WTC11 (cell line): ENCODE results near the gene CXCL14. TPM values are rescaled to one million over a fixed set of nuclear protein-coding genes. Genes with fewer than 3 reads are reported as not detected.
A peak's percentile ranks its signal among the peaks of the same experiment; 100 is the strongest.

Experiments used
- ATAC-seq: fragments of 200-7000 bp; cut with Tn5 transposase; 2 replicates; pipeline ENCODE4 v1.10.0; 2021; ENCODE audit warnings: mild to moderate bottlenecking, moderate library complexity
- CTCF ChIA-PET: fragments of 300-600 bp; sonication (Branson Sonifier 250); formaldehyde crosslinking; loops from one replicate; lab custom pipeline; 2021; ENCODE audit warnings: antibody characterized with exemption; lab: Charles Lee
- POLR2A ChIA-PET: fragments of 350-600 bp; sonication (Branson Sonifier 250); formaldehyde crosslinking; loops from one replicate; lab custom pipeline; 2021; ENCODE audit warnings: antibody characterized with exemption; lab: Charles Lee
- DNase-seq: peaks from one replicate; pipeline ENCODE4 v3.0.0; 2021; ENCODE audit warnings: low spot score
- H3K27ac Mint-ChIP-seq: 2 replicates; pipeline ENCODE4 v1.8.0; 2021; ENCODE audit warnings: mixed read lengths
- H3K27me3 Mint-ChIP-seq: 2 replicates; pipeline ENCODE4 v1.8.0; 2021; ENCODE audit warnings: low read depth, mild to moderate bottlenecking, moderate library complexity, mixed read lengths
- H3K36me3 Mint-ChIP-seq: 2 replicates; pipeline ENCODE4 v1.8.0; 2021; ENCODE audit warnings: mixed read lengths
- H3K4me1 Mint-ChIP-seq: 2 replicates; pipeline ENCODE4 v1.8.0; 2022; ENCODE audit warnings: mixed read lengths
- H3K4me3 Mint-ChIP-seq: 2 replicates; pipeline ENCODE4 v1.8.0; 2021; ENCODE audit warnings: mild to moderate bottlenecking, moderate library complexity, mixed read lengths
- H3K9me3 Mint-ChIP-seq: 2 replicates; pipeline ENCODE4 v1.8.0; 2021; ENCODE audit warnings: mixed read lengths
- CREM ChIP-seq: sonication (generic); formaldehyde crosslinking; IDR thresholded peaks from 2 replicates; pipeline ENCODE4 v1.8.1; 2022; ENCODE audit warnings: mild to moderate bottlenecking, missing genetic modification reagents, moderate library complexity
- ESRRA ChIP-seq: sonication (generic); formaldehyde crosslinking; IDR thresholded peaks from 2 replicates; pipeline ENCODE4 v1.8.1; 2022; ENCODE audit warnings: mild to moderate bottlenecking, missing genetic modification reagents, borderline replicate concordance
- FOXJ3 ChIP-seq: sonication (generic); formaldehyde crosslinking; IDR thresholded peaks from 2 replicates; pipeline ENCODE4 v1.9.0; 2021; ENCODE audit warnings: missing genetic modification reagents, mild to moderate bottlenecking, borderline replicate concordance
- GTF2I ChIP-seq: fragments of 250-450 bp; sonication (Bioruptor Pico); conservative IDR thresholded peaks from 2 replicates; pipeline ENCODE4 v1.4.0; 2021; ENCODE audit warnings: mild to moderate bottlenecking
- IRF2 ChIP-seq: sonication (generic); formaldehyde crosslinking; IDR thresholded peaks from 2 replicates; pipeline ENCODE4 v1.8.0; 2022; ENCODE audit warnings: low read depth, missing genetic modification reagents, borderline replicate concordance
- MXD4 ChIP-seq: fragments of 250-450 bp; sonication (Bioruptor Pico); IDR thresholded peaks from 2 replicates; pipeline ENCODE4 v1.8.0; 2021; ENCODE audit warnings: mild to moderate bottlenecking, moderate library complexity, borderline replicate concordance
- NFATC4 ChIP-seq: fragments of 250-450 bp; sonication (Bioruptor Pico); IDR thresholded peaks from 2 replicates; pipeline ENCODE4 v1.9.0; 2021; ENCODE audit warnings: mild to moderate bottlenecking
- NFE2L1 ChIP-seq: sonication (generic); formaldehyde crosslinking; IDR thresholded peaks from 2 replicates; pipeline ENCODE4 v1.8.1; 2023; ENCODE audit warnings: missing genetic modification reagents
- NR2C2 ChIP-seq: sonication (generic); formaldehyde crosslinking; IDR thresholded peaks from 2 replicates; pipeline ENCODE4 v1.8.0; 2022; ENCODE audit warnings: mild to moderate bottlenecking, missing genetic modification reagents
- OVOL2 ChIP-seq: fragments of 250-450 bp; sonication (Bioruptor Pico); IDR thresholded peaks from 2 replicates; pipeline ENCODE4 v1.9.0; 2021; ENCODE audit warnings: mild to moderate bottlenecking, borderline replicate concordance
- SMAD4 ChIP-seq: sonication (generic); formaldehyde crosslinking; IDR thresholded peaks from 2 replicates; pipeline ENCODE4 v1.8.0; 2022; ENCODE audit warnings: mild to moderate bottlenecking, missing genetic modification reagents
- TCF7 ChIP-seq: sonication (generic); formaldehyde crosslinking; IDR thresholded peaks from 2 replicates; pipeline ENCODE4 v1.8.0; 2022; ENCODE audit warnings: mild to moderate bottlenecking, low read depth, missing genetic modification reagents, moderate library complexity
- TEAD1 ChIP-seq: sonication (generic); formaldehyde crosslinking; IDR thresholded peaks from 2 replicates; pipeline ENCODE4 v1.8.0; 2022; ENCODE audit warnings: mild to moderate bottlenecking, missing genetic modification reagents
- ZBTB21 ChIP-seq: sonication (generic); formaldehyde crosslinking; IDR thresholded peaks from 2 replicates; pipeline ENCODE4 v1.8.1; 2023; ENCODE audit warnings: mild to moderate bottlenecking, missing genetic modification reagents, borderline replicate concordance
- ZNF416 ChIP-seq: fragments of 250-450 bp; sonication (Bioruptor Pico); IDR thresholded peaks from 2 replicates; pipeline ENCODE4 v1.9.0; 2021; ENCODE audit warnings: mild to moderate bottlenecking, inconsistent platforms
- ZNF423 ChIP-seq: fragments of 250-450 bp; sonication (Bioruptor Pico); IDR thresholded peaks from 2 replicates; pipeline ENCODE4 v2.1.2; 2022; ENCODE audit warnings: mild to moderate bottlenecking, moderate library complexity
- total RNA-seq: library from RNA; stranded (reverse); gene quantifications from 3 replicates; pipeline ENCODE4 v1.2.3, GENCODE V29; 2021
- TF ChIP-seq, protein P1 (sequence below): sonication (generic); formaldehyde crosslinking; IDR thresholded peaks from 2 replicates; pipeline ENCODE4 v1.8.0; 2022; ENCODE audit warnings: mild to moderate bottlenecking, missing genetic modification reagents
- TF ChIP-seq, protein P2 (sequence below): sonication (generic); formaldehyde crosslinking; IDR thresholded peaks from 2 replicates; pipeline ENCODE4 v1.8.1; 2023; ENCODE audit warnings: mild to moderate bottlenecking, missing genetic modification reagents
- TF ChIP-seq, protein P3 (sequence below): fragments of 200-600 bp; IDR thresholded peaks from 2 replicates; pipeline ENCODE4 v1.8.0; 2022; ENCODE audit warnings: antibody characterized with exemption
- TF ChIP-seq, protein P4 (sequence below): sonication (generic); formaldehyde crosslinking; IDR thresholded peaks from 2 replicates; pipeline ENCODE4 v1.8.0; 2022; ENCODE audit warnings: mild to moderate bottlenecking, missing genetic modification reagents
- TF ChIP-seq, protein P5 (sequence below): sonication (generic); formaldehyde crosslinking; conservative IDR thresholded peaks from 2 replicates; pipeline ENCODE4 v1.8.1; 2022; ENCODE audit warnings: mild to moderate bottlenecking, missing genetic modification reagents
- TF ChIP-seq, protein P6 (sequence below): sonication (generic); formaldehyde crosslinking; IDR thresholded peaks from 2 replicates; pipeline ENCODE4 v1.8.0; 2022; ENCODE audit warnings: mild to moderate bottlenecking, missing genetic modification reagents
- TF ChIP-seq, protein P7 (sequence below): sonication (generic); formaldehyde crosslinking; IDR thresholded peaks from 2 replicates; pipeline ENCODE4 v1.8.1; 2022; ENCODE audit warnings: missing genetic modification reagents, borderline replicate concordance

CXCL14 gene
- total RNA-seq, 1 experiment from 2014 or later = 0.87 TPM

DNA sequence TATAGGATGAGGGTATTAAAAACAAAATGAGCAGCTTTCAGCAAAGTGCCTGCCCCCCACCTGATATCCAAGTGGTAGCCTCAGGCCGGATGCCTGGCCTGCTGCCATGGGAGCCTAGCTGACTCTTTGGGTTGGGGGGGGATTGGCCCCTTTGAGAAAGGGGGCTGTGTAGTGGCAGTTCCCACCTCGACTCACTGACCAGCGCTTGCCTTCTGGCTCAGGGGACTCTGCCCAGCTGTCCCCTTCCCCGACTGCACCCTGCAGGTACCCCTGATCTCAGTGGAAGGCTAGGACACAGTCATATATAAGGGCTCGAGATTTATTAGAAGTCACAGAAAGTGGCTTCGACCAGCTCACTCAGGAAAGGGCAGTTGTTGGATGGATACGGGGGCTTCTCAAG lies 41.5 kb downstream of the CXCL14 start:
- POLR2A ChIA-PET = no interaction called here
- DNase-seq = no peak
- Mint-ChIP-seq H3K4me3 (no peak overlapping the region), H3K27ac (no peak overlapping the region), H3K36me3 (no peaks in the 10 kb centered on the region), H3K27me3 (peaks cover 100% of the 10 kb centered on the region), H3K9me3 (0 out of 2 replicates have a peak, but pooled peaks cover 4% of the 10 kb centered on the region), H3K4me1 (peaks cover 15% of the 10 kb centered on the region)
- CTCF ChIA-PET = interaction anchor here (0.6 to 1.8 kb wide), 4 partner anchors 46 to 80 kb away, joined by 3 to 5 read pairs (median 4); no protein-coding TSS in a partner anchor
- no peak for ATAC-seq
- no peak for TF ChIP-seq GTF2I
- no peak for TF ChIP-seq TCF7 (CRISPR knock-in tag)
- TF ChIP-seq, protein P1, sequence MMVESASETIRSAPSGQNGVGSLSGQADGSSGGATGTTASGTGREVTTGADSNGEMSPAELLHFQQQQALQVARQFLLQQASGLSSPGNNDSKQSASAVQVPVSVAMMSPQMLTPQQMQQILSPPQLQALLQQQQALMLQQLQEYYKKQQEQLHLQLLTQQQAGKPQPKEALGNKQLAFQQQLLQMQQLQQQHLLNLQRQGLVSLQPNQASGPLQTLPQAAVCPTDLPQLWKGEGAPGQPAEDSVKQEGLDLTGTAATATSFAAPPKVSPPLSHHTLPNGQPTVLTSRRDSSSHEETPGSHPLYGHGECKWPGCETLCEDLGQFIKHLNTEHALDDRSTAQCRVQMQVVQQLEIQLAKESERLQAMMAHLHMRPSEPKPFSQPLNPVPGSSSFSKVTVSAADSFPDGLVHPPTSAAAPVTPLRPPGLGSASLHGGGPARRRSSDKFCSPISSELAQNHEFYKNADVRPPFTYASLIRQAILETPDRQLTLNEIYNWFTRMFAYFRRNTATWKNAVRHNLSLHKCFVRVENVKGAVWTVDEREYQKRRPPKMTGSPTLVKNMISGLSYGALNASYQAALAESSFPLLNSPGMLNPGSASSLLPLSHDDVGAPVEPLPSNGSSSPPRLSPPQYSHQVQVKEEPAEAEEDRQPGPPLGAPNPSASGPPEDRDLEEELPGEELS (CRISPR knock-in tag) = no peak
- TF ChIP-seq SMAD4 (CRISPR knock-in tag) = no peak
- TF ChIP-seq, protein P2, sequence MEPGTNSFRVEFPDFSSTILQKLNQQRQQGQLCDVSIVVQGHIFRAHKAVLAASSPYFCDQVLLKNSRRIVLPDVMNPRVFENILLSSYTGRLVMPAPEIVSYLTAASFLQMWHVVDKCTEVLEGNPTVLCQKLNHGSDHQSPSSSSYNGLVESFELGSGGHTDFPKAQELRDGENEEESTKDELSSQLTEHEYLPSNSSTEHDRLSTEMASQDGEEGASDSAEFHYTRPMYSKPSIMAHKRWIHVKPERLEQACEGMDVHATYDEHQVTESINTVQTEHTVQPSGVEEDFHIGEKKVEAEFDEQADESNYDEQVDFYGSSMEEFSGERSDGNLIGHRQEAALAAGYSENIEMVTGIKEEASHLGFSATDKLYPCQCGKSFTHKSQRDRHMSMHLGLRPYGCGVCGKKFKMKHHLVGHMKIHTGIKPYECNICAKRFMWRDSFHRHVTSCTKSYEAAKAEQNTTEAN (CRISPR knock-in tag) = no peak
- TF ChIP-seq ESRRA = no peak
- TF ChIP-seq TEAD1 = no peak
- TF ChIP-seq, protein P3, sequence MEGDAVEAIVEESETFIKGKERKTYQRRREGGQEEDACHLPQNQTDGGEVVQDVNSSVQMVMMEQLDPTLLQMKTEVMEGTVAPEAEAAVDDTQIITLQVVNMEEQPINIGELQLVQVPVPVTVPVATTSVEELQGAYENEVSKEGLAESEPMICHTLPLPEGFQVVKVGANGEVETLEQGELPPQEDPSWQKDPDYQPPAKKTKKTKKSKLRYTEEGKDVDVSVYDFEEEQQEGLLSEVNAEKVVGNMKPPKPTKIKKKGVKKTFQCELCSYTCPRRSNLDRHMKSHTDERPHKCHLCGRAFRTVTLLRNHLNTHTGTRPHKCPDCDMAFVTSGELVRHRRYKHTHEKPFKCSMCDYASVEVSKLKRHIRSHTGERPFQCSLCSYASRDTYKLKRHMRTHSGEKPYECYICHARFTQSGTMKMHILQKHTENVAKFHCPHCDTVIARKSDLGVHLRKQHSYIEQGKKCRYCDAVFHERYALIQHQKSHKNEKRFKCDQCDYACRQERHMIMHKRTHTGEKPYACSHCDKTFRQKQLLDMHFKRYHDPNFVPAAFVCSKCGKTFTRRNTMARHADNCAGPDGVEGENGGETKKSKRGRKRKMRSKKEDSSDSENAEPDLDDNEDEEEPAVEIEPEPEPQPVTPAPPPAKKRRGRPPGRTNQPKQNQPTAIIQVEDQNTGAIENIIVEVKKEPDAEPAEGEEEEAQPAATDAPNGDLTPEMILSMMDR = no peak
- TF ChIP-seq, protein P4, sequence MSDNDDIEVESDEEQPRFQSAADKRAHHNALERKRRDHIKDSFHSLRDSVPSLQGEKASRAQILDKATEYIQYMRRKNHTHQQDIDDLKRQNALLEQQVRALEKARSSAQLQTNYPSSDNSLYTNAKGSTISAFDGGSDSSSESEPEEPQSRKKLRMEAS (CRISPR knock-in tag) = no peak
- no peak for TF ChIP-seq ZNF423 (CRISPR knock-in tag)
- no peak for TF ChIP-seq NFATC4 (CRISPR knock-in tag)
- no peak for TF ChIP-seq NR2C2 (CRISPR knock-in tag)
- TF ChIP-seq, protein P5, sequence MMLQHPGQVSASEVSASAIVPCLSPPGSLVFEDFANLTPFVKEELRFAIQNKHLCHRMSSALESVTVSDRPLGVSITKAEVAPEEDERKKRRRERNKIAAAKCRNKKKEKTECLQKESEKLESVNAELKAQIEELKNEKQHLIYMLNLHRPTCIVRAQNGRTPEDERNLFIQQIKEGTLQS = no peak

DNA sequence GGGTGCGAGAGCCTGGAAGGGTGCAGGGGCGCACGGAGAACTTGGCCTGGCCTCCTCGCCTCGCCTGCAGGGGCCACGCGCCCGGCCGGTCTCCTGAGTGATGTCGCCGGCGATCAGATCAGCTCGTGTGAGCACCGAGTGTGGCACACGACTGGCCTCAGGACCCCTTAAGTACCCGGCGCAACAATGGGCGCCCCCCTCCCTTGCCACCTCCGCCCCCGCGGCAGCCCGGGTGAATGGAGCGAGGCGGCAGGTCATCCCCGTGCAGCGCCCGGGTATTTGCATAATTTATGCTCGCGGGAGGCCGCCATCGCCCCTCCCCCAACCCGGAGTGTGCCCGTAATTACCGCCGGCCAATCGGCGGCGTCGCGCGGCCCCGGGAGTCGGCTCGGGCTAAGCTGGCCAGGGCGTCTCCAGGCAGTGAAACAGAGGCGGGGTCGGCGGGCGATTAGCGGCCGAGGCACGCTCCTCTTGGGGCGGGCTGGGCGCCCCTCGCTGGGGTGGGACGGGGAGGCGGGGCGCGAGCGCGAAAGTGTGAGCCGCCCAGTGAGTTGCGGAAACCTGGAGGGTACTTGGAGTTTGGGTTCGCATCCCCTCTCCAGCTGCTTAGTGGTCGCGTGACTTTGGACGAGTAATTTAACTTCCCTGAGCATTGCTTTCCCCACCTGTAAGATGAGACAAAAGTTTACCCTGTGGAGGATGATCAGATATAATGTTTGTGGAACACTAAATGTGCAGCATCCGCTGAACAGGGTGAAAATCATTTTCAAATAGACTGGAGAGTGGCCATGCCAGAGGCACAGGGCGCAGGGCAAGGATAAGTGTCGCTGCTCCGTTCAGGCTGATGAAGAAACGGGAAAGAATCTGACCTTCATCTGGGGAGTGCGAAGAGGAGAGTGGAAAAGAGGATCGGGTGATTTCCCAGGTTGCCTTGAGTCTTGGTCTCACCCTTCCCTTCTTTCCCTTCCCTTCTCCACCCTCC lies 42.7 kb downstream of the CXCL14 start, which contains the start of gene NEUROG1:
Gene NEUROG1 (minus strand): TSS at position 145 of the 982 bp plus-strand sequence. CDS start 274 bp downstream, outside the sequence.
- Mint-ChIP-seq H3K27ac (no peak within 1 kb of the TSS), H3K9me3 (0 out of 2 replicates have a peak, but pooled peaks cover 4% of the 10 kb centered on the region), H3K4me1 (peaks cover 15% of the 10 kb centered on the region), H3K27me3 (peaks cover 100% of the 10 kb centered on the region), H3K4me3 (peak within 1 kb of the TSS; percentile 64), H3K36me3 (no peaks in the 10 kb centered on the region)
- DNase-seq (peak; percentile 92), ATAC-seq (peak; percentile 67)
- CTCF ChIA-PET = interaction anchor here (1.0 to 5.8 kb wide), 10 partner anchors 16 to 79 kb away, joined by 3 to 48 read pairs (median 5); no protein-coding TSS in a partner anchor
- POLR2A ChIA-PET = interaction anchor here (0.8 kb wide), 1 partner anchor 48 kb away, joined by 3 read pairs; no protein-coding TSS in a partner anchor
- TF ChIP-seq NFE2L1 (CRISPR knock-in tag) = peak; percentile 81; the same call in 1 of the 2 replicates
- TF ChIP-seq MXD4 (CRISPR knock-in tag) = no peak
- TF ChIP-seq FOXJ3 (CRISPR knock-in tag) = no peak
- no peak for TF ChIP-seq ZNF416 (CRISPR knock-in tag)
- TF ChIP-seq IRF2 (CRISPR knock-in tag) = no peak
- TF ChIP-seq, protein P6, sequence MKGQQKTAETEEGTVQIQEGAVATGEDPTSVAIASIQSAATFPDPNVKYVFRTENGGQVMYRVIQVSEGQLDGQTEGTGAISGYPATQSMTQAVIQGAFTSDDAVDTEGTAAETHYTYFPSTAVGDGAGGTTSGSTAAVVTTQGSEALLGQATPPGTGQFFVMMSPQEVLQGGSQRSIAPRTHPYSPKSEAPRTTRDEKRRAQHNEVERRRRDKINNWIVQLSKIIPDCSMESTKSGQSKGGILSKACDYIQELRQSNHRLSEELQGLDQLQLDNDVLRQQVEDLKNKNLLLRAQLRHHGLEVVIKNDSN = peak; percentile 56
- TF ChIP-seq CREM (CRISPR knock-in tag) = 0 out of 2 replicates have a peak, but pooled peaks have one; percentile 20
- no peak for TF ChIP-seq SMAD4 (CRISPR knock-in tag)
- TF ChIP-seq OVOL2 (CRISPR knock-in tag) = no peak
- no peak for TF ChIP-seq ZBTB21
- TF ChIP-seq, protein P7, sequence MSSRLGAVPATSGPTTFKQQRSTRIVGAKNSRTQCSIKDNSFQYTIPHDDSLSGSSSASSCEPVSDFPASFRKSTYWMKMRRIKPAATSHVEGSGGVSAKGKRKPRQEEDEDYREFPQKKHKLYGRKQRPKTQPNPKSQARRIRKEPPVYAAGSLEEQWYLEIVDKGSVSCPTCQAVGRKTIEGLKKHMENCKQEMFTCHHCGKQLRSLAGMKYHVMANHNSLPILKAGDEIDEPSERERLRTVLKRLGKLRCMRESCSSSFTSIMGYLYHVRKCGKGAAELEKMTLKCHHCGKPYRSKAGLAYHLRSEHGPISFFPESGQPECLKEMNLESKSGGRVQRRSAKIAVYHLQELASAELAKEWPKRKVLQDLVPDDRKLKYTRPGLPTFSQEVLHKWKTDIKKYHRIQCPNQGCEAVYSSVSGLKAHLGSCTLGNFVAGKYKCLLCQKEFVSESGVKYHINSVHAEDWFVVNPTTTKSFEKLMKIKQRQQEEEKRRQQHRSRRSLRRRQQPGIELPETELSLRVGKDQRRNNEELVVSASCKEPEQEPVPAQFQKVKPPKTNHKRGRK (CRISPR knock-in tag) = no peak
